ENCODE measurements around the gene PPP6R2.

Gene PPP6R2

DNA sequence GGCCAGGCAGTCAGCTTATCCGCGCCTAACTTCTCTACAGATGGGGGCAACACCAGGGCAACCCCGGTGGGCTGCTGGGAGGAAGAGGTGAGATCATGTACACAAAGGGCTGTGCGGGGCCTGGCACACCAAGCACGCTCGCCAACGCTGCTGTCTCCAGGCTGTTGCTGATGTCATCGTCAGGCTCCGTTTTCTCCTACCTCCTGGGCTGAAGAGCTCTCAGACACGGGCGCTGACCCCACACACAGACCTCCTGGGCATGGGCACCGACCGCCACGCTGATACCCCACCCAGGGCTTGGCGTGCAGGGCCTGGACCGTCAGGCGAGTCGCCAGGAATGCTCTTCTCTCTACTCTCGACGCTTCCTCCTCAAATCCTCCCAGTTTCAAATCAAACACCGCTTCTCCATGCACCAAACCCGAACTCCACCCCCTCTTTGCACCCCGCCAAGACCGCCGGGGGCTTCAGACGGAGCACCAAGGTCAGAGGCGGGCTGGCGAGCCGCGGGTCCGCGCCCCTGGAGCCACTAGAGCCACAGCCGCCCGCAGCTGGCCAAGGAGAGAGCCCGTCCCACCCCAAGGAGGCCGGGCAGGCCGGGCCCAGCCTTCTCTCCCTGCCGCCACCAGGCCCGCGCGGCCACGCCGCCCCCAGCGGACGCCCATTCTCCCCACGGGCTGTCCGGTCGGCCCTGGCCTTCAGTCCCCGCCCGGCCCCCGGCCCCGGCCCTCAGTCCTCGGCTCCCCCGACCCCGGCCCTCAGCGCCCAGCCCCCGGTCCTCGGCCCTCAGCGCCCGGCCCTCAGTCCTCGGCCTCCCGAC, 130.9 kb downstream of the PPP6R2 start:
- DNase-seq, result no peak

DNA sequence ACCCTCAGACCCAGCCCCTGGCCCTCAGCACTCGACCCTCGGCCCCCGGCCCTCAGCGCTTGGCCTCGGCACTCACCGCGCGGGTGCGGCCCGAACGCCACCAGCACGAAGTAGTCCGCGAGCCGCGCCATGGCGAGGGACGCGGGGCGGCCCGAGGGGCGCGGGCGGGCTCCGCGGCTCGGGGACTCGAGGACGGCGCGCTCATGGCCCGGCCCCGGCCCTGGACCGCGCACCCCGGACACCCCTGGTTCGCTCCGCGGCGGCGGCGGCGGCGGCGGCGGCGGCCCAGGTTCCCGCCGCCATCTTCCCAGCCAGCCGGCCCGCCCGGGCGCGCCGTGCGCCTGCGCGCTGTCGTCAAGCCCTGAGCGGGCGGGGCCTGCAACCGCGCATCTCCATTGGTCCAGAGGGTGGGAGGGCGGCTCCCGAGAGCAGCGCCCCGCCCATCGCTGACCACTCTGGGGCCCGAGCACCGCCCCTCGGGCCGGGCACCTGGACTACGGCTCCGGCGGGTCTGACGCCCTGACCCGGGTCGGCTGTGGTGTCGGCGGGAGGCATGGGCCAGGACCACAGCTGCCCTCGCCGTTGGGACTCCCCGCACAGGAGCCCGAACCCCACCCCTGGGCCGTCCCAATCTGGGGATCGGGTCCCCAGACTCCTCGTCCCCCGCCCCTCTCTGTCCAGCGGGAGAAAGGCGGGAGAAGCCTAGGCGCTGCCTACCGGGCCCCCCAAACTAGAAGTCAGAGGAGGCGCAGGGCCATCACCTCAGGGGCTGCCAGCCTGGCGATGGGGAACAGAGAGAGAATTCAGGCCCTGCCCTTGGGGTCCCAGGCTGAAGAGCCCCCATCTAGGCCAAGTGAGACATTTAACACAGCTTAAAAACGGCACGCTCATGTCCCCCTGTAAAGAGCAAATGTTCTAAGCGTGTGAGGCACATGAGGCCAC, 131.9 kb downstream of the PPP6R2 start, which contains the start of gene SBF1:
SBF1 (minus strand) TSS at position 326 of the 942 bp plus-strand sequence; CDS start at position 131, 195 bp downstream.
- peak; percentile 83 for DNase-seq

DNA sequence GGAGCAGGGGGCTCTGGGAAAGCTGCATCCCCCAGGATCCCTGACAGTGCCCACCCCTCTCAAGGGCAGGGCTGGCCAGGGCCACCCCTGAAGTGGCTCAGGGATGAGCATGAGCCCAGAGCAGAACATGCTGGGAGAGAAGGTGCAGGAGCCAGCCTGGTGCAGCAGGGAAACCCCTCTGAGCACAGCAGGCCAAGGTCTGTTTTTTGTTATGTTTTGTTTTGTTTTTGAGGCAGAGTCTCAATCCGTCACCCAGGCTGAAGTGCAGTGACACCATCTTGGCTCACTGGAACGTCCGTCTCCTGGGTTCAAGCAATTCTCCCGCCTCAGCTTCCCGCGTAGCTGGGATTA, 132.5 kb downstream of the PPP6R2 start:
- DNase-seq, result no peak

DNA sequence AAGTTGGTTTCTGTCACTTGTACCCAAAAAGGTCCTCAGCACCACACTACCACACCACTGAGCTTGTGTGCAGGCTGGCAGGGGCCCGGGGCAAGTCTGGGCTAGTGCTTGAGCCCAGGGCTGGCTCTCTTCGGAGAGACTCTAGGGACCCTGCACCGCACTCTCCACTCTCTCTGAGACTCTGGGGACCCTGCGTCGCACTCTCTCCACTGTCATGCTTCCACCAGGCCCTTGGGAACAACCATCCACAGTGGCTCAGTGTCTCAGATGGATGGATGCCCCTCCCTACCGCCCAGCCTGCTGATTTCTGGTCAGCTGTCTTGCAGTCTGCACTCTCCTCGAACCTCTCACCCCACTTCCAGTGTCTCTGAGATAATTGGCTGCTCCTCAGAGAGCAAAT, 133.7 kb downstream of the PPP6R2 start:
- DNase-seq, result no peak

DNA sequence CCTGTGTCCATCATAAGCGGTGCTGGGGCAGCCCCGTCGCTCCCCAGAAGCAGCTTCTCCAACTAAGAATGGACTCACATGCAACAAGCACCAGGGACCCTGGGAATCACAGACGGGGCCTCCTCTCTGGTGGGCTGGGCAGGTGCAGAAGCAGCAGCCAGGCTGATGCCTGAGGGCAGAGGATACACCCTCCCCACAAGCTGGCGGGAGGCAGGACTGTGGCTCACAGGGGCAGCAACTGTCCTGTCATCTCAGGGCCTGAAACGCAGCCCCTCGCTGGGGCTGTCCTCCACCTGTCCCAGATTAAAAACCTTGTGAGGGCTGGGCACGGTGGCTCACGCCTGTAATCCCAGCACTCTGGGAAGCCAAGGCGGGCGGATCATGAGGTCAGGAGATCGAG, 134.8 kb downstream of the PPP6R2 start:
- no peak for DNase-seq

DNA sequence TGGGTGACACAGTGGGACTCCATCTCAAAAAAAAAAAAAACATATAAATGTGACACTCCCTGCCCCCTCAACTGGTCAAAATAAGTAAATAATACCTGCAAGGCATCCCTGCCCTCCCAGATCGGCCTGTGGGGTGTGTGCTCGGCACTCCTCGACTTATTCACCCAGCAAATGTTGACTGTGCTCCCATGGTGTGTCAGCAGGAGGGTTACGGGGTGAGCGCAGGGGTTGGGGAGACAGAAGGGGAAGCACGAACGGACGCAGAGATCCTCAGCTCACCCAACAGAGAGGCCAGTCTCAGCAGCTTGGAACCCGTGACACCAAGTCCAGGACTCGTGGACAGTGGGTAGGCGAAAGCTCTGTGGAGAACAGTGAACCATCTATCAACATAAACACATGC, 136.6 kb downstream of the PPP6R2 start:
- DNase-seq, result no peak

DNA sequence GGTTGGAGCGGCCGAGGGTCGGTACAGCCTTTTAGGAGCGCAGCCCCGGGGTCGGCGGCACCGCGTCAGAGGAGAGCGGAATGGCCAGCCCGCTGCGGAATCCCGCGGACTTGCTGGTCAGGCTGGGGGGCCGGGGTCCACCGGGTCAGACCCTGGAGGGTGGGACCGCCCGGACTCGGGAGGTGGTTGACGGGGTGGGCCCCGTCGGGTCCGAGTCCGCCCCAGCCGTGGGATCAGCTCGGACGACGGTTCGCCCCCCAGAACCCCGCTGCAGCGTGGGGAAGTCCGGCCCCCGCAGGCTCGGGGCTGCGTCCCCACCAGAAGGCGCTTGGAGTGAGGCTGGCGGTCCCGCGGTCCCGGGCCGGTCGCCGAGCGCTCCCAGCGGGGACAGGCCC, 137.9 kb downstream of the PPP6R2 start:
- no peak for DNase-seq

DNA sequence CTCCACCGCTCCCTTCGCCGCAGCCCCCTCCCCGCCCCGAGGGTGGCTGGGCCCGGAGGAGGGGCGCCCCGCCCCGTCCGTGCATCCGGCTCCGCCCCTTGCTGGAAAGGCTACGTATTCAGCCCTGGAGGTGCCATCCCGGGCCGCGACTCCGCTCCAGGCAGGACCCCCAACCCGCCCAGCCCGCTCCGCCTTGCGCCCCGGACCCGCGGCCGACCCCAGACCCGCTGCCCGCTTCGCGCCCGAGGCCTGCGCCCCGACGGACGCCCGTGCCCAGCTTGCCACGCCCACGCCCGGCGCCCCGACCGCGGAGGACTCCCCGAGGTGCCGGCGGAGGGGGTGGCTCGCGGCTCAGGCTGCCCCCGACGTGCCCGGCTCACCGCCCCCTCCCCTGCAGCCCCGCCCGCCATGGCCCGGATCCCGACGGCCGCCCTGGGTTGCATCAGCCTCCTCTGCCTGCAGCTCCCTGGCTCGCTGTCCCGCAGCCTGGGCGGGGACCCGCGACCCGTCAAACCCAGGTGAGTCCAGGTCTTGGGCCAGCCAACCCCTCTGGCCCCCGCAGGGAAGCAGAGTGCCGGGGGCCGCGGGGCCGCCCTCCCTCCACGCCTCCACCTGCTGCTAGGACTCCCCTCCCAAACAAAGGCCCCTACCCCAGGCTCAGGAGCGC, 138.4 kb downstream of the PPP6R2 start, which contains the start of gene ADM2:
ADM2 (plus strand) TSS at position 104 of the 667 bp plus-strand sequence; CDS start at position 409, 305 bp downstream.
- DNase-seq, result peak; percentile 53

DNA sequence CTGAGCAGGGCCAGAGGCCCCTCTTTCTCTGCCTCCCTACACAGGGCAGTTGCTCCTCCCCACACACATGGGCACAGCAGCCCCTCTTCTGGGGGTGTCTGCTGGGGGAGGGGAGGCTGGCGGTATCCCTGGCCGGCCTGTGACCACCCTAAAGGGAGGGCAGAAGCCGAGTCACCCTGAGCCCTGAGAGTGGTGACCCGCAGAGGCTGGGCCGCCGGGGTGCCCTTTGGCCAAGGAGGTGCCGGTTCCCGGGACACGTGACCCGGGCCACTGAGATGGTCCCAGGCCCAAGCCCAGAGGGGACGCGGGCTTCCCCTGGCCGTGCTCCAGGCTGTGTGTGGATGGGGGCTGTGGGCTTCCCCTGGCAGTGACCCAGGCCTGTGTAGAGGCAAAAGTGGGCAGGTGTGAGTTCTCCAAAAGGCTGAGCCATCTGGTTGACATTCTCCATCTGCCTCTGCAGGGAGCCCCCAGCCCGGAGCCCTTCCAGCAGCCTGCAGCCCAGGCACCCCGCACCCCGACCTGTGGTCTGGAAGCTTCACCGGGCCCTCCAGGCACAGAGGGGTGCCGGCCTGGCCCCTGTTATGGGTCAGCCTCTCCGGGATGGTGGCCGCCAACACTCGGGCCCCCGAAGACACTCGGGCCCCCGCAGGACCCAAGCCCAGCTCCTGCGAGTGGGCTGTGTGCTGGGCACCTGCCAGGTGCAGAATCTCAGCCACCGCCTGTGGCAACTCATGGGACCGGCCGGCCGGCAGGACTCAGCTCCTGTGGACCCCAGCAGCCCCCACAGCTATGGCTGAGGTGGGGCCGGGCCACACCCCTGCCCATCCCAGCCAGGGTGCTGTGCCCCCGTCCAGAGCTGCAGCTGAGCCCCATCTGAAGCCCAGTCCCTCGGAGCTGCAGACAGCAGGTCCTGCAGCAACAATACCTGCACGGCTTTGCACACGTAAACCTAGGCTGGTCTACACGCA, 139.3 kb downstream of the PPP6R2 start:
- no peak for DNase-seq

DNA sequence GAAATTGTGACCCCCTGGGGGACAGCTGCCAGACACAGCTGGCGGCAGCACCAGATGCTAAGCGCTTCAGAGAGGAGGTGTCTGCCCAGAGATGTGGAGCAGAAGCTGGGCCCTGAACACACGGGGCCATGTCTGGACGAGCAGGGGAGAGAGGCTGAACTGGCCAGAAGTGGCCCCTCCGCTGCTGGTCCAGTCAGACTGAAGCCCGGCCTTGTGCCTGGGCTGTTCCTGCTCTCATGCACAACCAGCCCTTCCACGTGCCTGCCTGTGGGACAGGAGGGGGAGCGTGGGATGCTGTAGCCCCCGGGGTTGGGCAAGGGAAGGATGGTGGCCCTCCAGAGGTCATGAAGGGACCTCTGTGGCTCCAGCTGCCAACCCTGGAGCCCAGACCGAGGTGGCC, 140.0 kb downstream of the PPP6R2 start:
- no peak for DNase-seq

DNA sequence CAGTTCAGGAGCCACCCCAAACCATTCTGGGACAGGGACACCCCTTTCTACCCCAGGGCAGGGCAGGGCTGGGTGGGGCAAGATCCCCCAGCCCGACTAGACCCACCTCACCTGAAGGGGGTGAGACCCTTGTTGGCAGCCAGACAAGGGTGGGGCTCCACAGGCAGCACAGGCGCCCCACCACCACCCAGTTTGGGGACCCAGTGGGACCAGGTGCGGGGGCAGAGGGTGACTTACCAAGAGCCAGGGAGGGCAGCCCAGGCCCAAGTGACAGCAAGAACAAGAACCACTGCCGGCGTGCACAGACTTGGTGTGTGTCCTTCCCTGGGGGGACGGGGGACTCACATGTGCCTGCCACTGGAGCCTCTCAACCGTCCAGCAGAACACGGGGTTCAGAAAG, 140.4 kb downstream of the PPP6R2 start:
- DNase-seq, result no peak

DNA sequence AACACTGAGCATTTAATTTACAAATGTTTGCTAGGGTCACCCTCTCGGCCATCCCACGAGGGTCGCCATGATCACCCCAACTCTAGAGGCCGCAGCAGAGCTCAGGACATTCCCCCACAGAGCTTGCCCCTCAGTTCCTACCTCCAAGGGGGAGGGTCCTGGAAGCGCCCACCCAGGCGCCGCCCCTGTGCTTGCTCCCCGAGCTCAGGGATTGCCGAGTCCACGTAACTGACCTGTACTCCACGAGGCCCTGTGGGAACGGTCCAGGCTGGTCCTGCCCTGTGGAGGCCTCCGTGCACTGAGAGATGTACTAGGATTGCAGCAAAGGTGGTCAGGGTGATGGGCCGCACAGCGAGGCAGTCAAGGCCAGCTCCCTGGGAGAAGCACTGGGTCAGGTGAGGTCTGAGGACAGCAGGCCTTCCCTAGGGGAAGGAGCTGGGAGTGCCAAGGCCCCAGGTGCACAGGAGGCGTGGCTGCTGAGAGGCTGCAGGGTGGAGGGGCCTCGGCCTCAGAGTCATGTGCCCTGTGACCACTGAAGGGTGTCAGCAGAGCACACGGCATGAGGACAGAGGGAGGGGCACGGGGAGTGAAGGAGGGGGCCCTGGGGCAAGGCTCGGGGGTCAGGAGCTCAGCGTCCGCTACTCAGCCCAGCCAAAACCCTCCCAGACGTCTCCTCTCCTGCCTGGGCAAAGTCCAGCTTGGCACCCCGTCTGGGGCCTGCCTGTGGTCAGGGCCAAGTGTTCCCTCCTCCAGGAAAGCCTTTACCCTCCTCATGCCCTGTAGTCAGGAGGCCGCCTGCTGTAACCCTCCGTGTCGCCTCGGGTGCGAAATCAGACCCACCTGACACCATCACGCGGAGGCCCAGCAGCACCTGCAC, 141.1 kb downstream of the PPP6R2 start:
- no peak for DNase-seq

DNA sequence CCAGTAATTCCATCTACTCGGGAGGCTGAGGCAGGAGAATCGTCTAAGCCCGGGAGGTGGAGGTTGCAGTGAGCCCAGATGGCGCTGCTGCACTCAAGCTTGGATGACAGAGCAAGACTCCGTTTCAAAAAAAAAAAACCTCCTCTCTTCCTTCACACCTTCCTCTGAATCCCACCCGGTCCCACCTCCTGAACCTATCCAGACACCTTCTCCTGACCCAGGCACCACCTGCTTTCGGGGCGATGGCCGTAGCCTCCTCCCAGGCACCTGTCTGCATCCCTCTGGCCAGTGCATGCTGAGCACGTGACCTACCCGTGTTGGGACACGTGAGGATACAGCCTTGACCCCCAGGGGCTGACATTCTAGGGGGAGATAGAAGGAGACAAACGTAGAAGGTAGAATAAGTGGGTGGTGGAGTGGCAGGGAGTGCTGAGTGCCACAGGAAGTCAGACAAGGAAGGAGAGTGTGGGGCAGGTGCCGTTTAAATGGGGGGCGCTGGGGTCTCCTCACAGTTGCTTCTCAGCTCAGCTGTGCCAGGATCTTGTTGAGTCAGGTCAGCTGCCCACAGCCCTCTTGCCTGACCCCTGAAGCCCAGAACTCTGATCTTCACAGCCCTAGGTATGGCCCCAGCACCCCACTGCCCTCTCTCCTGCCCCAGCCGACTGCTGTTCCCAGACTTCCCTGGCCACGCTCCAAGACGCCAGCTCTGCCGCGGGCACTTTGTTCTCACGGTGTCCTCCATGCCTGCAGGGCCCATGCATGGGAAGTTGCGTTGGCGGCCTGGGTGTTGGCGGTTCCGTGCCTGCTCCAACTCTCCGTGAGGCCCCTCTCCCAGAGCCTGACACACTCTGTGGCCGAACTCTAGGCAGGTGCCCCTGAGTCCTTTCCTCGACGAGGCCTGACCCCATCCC, 142.3 kb downstream of the PPP6R2 start:
- DNase-seq, result no peak

DNA sequence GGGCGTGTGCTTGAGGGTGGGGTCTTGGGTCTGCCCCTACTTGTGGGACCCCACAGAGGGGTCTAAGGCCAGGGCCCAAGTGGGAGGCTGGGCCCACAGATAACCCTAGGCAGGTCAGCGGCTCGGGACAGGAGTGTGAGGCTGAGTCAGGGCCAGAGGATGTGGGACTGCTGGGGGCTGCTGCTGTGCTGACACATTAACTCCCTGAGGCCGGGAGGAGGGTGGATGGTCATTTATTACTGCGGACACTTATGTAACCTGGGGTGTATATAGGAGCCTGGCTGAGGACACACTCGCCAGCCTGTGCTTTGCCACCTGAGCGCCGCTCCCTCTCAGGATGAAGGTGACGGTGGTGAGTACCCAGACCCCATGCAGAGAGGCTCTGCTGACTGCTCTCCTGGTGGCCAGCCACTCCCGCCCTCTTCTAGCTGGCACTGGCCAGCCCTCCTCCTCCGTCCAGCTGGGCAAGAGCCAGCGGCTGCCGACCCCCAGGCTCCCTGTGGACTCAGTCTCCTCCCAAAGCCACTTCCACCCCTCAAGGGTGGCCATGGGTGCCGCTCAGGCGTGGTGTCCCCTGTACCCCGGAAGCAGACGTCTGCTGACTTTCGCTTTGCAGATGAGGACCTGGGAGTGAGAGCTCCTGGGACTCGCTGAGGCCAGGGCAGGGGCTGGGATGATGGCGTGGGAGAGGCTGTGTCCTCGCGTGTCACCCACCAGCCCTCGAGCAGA, 143.6 kb downstream of the PPP6R2 start, which contains the start of gene MIOX:
MIOX (plus strand) TSS at position 299 of the 729 bp plus-strand sequence; CDS start at position 338, 39 bp downstream.
- no peak for DNase-seq

DNA sequence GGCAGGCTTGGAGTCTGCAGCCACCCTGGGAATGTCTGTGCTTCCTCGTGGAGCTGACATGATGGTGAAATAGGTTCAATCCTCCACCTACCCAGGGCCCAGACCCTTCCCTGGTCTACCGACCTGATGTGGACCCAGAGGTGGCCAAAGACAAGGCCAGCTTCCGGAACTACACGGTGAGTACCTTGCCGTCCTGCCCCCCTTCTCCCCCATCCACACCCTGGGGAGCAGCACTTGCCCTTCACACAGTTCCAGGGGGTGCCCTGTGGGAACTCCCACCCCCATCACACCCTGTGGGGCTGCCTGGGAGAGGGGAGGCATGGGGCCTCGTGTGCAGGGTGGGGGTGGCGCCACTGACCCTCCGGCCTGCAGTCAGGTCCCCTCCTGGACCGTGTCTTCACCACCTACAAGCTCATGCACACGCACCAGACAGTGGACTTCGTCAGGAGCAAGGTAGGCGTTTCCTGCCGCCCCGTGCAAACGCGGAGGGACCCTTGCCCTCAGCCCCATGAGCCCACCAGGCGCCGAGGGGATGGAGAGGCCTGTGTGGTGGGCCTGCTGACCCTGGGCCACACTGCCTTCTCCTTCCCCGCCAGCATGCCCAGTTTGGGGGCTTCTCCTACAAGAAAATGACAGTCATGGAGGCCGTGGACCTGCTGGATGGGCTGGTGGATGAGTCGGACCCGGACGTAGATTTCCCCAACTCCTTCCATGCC, 144.3 kb downstream of the PPP6R2 start:
- DNase-seq, result no peak

DNA sequence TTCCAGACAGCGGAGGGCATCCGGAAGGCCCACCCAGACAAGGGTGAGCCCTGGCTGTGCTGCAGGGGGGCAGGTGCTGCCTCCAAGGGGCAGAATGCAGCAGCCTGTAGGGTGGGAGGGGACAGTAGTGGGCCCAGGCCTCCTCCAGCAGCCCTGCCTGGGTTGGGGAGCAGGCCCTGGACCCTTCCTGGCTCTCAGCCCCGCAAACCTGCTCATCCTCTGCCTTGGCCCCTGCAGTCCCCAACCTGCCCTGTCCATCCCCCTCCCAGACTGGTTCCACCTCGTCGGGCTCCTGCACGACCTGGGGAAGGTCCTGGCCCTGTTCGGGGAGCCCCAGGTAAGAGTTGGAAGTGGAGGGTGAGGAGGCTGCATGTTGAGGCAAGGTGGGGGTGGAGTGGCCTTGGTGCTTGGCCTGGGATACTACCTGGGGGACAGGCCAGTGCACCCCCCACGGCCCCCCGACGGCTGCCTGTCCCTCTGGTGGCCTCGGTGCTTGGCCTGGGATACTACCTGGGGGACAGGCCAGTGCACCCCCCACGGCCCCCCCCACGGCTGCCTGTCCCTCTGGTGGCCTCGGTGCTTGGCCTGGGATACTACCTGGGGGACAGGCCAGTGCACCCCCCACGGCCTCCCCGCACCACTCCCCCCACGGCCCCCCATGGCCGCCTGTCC, 145.0 kb downstream of the PPP6R2 start:
- DNase-seq, result no peak

DNA sequence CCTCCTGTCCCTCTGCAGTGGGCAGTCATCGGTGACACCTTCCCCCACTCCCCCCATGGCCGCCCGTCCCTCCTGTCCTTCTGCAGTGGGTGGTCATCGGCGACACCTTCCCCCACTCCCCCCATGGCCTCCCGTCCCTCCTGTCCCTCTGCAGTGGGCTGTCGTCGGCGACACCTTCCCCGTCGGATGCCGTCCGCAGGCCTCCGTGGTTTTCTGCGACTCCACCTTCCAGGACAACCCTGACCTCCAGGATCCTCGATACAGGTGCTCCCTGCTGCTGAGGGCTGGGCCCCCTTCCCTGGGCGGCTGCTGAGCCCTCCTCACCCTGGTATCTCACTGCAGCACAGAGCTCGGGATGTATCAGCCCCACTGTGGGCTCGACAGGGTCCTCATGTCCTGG, 145.8 kb downstream of the PPP6R2 start:
- no peak for DNase-seq
